NAMALWA (cell line): ENCODE data around the gene MACROD2.
A peak's percentile ranks its signal among the peaks of the same experiment; 100 is the strongest.

Experiments
- DNase-seq: peaks from one replicate; pipeline ENCODE4 v3.0.0-alpha.2; 2015; ENCODE audit warnings: low spot score

The MACROD2 gene

GRCh38 chr20:14336686-14337085, 341.4 kb downstream of the MACROD2 start:
- DNase-seq = no peak

- DNase-seq = peak; percentile 82
Observed at GRCh38 chr20:14337400-14338171, 342.3 kb downstream of the MACROD2 start, which contains the start of gene FLRT3. TSS of gene FLRT3 (minus strand) at chr20:14337612. CDS start at chr20:14327506, 10,106 bp downstream.

GRCh38 chr20:14341801-14342200, 346.5 kb downstream of the MACROD2 start:
- no peak for DNase-seq

GRCh38 chr20:14342918-14343317, 347.6 kb downstream of the MACROD2 start:
- no peak for DNase-seq

- no peak for DNase-seq
Observed at GRCh38 chr20:14343491-14344065, 348.3 kb downstream of the MACROD2 start.

- DNase-seq = no peak
Observed at GRCh38 chr20:14344746-14345145, 349.4 kb downstream of the MACROD2 start.

- DNase-seq = no peak
Observed at GRCh38 chr20:14355791-14356190, 360.5 kb downstream of the MACROD2 start.

GRCh38 chr20:14360416-14360815, 365.1 kb downstream of the MACROD2 start:
- DNase-seq = no peak

GRCh38 chr20:14361509-14362345, 366.4 kb downstream of the MACROD2 start:
- DNase-seq = no peak

GRCh38 chr20:14374196-14374595, 378.9 kb downstream of the MACROD2 start:
- DNase-seq = no peak

- DNase-seq = no peak
Observed at GRCh38 chr20:14375416-14375985, 380.2 kb downstream of the MACROD2 start.

- DNase-seq = no peak
Observed at GRCh38 chr20:14378326-14378725, 383.0 kb downstream of the MACROD2 start.

GRCh38 chr20:14383335-14383734, 388.0 kb downstream of the MACROD2 start:
- no peak for DNase-seq

- no peak for DNase-seq
Observed at GRCh38 chr20:14384416-14385175, 389.3 kb downstream of the MACROD2 start.

GRCh38 chr20:14385176-14385740, 389.9 kb downstream of the MACROD2 start:
- DNase-seq = no peak

- no peak for DNase-seq
Observed at GRCh38 chr20:14386726-14387125, 391.4 kb downstream of the MACROD2 start.

- DNase-seq = no peak
Observed at GRCh38 chr20:14401479-14402138, 406.3 kb downstream of the MACROD2 start.

GRCh38 chr20:14404515-14404914, 409.2 kb downstream of the MACROD2 start:
- no peak for DNase-seq

GRCh38 chr20:14406495-14406894, 411.2 kb downstream of the MACROD2 start:
- DNase-seq = no peak

GRCh38 chr20:14407336-14407735, 412.0 kb downstream of the MACROD2 start:
- no peak for DNase-seq
